Stimulated activated CD4-positive, alpha-beta T cell treated with anti-CD3 and anti-CD28 coated beads, Interleukin-1b, Interleukin-23, amount 100 ng/mL, for 24 hours (primary cell): ENCODE results near the gene RNH1.
"Not testable (repeated sequence)": the region's sequence is repeated elsewhere in the genome, so short reads cannot be mapped to it uniquely, and the experiment has no call there.

Experiments
- DNase-seq, 4 experiments: peaks; one replicate each; pipeline ENCODE4 v3.0.0-alpha.2; 2020; ENCODE audit warnings: low read depth in 4 of 4, low spot score in 1 of 4

Gene RNH1

GRCh38 chr11:520428-521176 is 13.6 kb upstream of the RNH1 start:
- DNase-seq = no peak

GRCh38 chr11:518463-519202 is 11.6 kb upstream of the RNH1 start:
- DNase-seq = peak; percentile 79 to 92 (median 80)

DNA sequence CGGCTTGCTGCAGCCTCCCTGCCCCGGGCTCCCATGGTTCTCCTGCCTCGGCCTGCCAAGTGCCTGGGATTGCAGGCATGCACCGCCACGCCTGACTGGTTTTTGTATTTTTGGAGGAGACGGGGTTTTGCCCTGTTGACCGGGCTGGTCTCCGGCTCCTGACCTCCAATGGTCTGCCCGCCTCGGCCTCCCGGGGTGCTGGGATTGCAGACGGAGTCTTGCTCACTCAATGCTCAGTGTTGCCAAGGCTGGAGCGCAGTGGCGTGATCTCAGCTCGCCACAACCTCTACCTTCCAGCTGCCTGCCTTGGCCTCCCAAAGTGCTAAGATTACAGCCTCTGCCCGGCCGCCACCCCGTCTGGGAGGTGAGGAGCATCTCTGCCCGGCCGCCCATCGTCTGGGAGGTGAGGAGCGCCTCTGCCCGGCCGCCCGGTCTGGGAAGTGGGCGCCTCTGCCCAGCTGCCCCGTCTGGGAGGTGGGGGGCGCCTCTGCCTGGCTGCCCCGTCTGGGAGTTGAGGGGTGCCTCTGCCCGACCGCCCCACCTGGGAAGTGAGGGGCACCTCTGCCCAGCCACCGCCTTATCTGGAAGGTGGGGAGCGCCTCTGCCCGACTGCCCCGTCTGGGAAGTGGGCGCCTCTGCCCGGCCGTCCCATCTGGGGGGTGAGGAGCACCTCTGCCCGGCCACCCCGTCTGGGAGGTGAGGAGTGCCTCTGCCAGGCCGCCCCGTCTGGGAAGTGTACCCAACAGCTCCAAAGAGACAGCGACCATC is 10.1 kb upstream of the RNH1 start:
- not testable (repeated sequence) for DNase-seq

DNA sequence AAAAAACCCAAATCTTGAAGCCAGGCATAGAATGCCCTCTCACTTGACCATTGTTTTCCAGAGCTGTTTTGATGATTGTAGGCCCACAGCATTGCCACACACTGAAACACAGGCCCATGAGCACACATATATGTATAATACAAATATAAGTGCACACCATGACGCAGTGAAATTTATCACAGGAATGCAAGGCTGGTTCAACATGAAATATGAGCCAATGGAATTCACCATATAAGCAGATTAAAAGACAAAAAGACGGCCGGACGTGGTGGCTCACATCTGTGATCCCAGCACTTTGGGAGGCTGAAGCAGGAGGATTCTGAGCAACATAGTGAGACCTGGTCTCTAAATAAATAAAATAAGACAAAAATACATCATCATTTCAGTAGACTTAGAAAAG is 9.4 kb upstream of the RNH1 start:
- DNase-seq = no peak

GRCh38 chr11:515131-515530 is 8.1 kb upstream of the RNH1 start:
- DNase-seq = no peak

- DNase-seq = no peak
Measured at GRCh38 chr11:514606-515005, 7.6 kb upstream of the RNH1 start.

GRCh38 chr11:512761-513595 is 5.9 kb upstream of the RNH1 start:
- no peak for DNase-seq

- DNase-seq = no peak
Measured at GRCh38 chr11:508956-509355, 1.9 kb upstream of the RNH1 start.

DNA sequence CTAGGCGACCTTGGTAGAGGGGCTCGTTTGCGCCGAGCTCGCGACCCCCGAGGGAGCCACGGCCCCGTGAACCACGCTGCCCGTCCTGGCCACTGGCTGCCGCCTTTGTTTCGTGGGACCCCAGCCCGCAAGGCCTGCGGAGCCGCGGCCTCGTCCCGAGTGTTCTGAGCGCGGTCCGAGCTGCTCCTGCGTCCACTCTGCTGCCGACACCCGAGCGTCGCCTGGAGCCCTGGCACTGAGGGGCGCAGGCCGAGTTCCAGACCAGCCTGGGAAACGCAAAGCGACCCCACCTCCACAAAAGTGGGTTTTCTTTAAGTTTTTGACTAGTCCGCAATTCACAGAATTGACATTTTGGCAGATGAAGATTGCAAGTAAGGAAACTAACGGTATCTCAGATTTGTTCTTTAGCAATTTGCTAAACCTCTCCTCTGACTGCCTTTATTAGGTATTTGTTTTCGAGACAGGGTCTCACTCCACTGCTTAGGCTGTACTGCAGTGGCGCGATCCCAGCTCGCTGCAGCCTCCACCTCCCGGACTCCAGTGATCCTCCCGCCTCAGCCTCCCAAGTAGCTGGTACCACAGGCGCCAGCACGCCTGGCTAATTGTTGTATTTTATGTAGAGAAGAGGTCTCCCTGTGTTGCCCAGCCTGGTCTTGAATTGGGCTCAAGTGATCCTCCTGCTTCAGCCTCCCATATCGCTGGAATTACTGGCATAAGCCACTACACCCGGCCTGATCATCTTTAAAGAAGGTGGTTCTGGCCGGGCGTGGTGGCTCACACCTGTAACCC is 879 bp upstream of the RNH1 start:
- DNase-seq = no peak

GRCh38 chr11:506238-506994 is 626 bp downstream of the RNH1 start:
- DNase-seq = peak; percentile 92 to 97 (median 95)

DNA sequence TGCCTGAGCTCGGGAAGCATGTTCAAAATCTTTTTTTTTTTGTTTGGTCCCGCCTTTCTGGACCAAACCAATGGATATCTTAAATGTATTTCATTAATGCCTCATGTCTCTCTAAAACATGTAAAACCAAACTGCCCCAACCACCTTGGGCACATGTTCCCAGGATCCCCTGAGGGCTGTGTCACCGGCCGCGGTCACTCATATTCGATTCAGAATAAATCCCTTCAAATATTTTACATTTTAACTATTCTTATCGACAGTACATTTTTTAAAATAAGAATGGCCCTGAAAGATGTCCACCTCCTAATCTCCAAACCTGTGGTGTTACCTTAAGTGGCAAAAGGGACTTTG is 2.1 kb downstream of the RNH1 start:
- no peak for DNase-seq

- DNase-seq = no peak
Measured at GRCh38 chr11:504053-504993, 2.7 kb downstream of the RNH1 start.

GRCh38 chr11:503179-503981 is 3.7 kb downstream of the RNH1 start:
- no peak for DNase-seq

GRCh38 chr11:502288-503178 is 4.5 kb downstream of the RNH1 start:
- no peak for DNase-seq

GRCh38 chr11:501683-502287 is 5.3 kb downstream of the RNH1 start:
- DNase-seq = no peak

DNA sequence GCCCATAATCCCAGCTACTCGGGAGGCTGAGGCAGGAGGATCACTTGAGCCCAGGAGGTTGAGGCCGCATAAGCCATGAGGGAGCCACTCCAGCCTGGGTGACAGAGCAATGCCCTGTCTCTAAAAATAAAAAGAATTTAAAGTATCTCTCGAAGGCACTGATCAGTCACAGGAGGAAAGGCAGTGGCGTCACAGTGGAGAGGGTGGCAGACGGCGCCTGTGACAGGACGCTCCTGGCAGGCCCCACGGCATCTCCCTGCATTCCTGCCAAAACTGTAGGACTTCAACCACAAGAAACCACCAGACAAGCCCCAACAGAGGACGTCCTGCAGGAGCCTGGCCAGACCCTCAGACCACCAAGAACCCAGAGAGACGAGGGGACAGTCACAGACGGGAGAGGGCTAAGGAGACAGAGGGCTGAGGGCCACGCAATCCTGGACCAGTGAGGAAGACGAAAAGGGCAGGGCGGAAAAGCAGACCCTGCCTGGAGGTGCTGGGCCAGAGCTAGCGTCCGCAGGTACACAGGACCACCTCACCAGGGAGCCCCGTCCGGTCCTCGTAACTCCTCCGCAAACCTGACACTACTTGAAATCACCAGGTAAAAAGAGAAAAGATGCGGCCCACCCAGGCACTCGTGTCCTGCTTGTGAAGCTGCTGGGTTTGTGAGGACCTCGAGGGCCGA is 5.9 kb downstream of the RNH1 start:
- DNase-seq = no peak
